ENCODE results near the gene ITIH1. TPM values are rescaled to one million over a fixed set of nuclear protein-coding genes. Genes with fewer than 3 reads are reported as not detected.

The ITIH1 gene
- polyA plus RNA-seq, 1 experiment: not detected

DNA sequence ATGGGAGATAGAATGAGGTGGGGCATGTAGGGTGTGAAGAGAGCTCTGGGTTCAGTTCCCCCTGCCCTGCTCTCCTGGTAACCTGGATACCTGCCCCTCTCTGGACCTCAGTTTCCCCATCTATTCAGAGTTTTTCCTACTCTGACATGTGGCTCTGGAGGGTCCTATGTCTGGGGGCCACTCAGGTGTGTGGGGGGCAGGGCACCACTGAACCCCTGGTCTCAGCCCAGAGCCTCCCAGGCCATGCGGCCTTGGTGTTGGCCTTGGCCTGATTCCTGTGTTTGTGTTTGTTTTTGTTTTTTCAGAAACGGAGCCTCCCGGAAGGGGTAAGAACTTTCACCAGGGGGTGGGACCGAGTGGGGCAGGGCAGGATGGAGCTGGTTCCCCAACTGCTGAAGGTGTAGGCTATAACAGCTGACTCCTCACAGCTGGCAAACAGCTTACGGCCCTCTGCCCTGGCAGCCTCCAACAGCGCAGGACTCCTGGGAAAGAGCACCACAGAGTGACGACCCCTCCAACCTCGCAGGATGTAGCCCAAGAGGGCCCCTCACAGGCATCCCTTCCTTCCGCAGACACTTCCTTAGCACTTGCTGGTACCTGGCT, 18.0 kb downstream of the ITIH1 start:
- TF ChIP-seq, protein P1, sequence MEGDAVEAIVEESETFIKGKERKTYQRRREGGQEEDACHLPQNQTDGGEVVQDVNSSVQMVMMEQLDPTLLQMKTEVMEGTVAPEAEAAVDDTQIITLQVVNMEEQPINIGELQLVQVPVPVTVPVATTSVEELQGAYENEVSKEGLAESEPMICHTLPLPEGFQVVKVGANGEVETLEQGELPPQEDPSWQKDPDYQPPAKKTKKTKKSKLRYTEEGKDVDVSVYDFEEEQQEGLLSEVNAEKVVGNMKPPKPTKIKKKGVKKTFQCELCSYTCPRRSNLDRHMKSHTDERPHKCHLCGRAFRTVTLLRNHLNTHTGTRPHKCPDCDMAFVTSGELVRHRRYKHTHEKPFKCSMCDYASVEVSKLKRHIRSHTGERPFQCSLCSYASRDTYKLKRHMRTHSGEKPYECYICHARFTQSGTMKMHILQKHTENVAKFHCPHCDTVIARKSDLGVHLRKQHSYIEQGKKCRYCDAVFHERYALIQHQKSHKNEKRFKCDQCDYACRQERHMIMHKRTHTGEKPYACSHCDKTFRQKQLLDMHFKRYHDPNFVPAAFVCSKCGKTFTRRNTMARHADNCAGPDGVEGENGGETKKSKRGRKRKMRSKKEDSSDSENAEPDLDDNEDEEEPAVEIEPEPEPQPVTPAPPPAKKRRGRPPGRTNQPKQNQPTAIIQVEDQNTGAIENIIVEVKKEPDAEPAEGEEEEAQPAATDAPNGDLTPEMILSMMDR (IDR thresholded peaks at IDR 0.05; ENCODE audit: insufficient read depth, low read depth, low read length): no peak
- Histone ChIP-seq H3K4me3 (ENCODE audit: low read depth, low read length) (no peak overlapping the region), H3K36me3 (ENCODE audit: control insufficient read depth, insufficient read depth, low read length) (no peaks in the 10 kb centered on the region), H3K27me3 (ENCODE audit: control insufficient read depth, insufficient read depth, low read length) (peaks cover 5% of the 10 kb centered on the region)
- DNase-seq (ENCODE audit: low read depth): no peak
- ChIA-PET POLR2A (no interaction called here), CTCF (no interaction called here)

DNA sequence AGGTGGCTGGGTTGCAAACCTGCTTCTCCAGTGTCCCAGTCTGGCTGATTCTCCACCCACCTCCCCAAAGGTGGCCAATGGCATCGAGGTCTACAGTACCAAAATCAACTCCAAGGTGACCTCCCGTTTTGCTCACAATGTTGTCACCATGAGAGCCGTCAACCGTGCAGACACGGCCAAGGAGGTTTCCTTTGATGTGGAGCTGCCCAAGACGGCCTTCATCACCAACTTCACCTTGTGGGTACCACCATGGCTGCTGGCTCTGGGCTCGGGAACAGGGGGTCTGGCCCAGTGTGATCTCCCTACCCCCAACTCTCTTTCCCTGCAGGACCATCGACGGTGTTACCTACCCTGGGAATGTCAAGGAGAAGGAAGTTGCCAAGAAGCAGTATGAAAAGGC, 19.0 kb downstream of the ITIH1 start:
- Histone ChIP-seq H3K4me3 (ENCODE audit: low read depth, low read length) (no peak overlapping the region), H3K27me3 (ENCODE audit: control insufficient read depth, insufficient read depth, low read length) (peaks cover 5% of the 10 kb centered on the region; the same call in 1 of the 2 replicates), H3K36me3 (ENCODE audit: control insufficient read depth, insufficient read depth, low read length) (no peaks in the 10 kb centered on the region)
- ChIA-PET POLR2A (no interaction called here), CTCF (no interaction called here)
- DNase-seq (ENCODE audit: low read depth): no peak
- TF ChIP-seq, protein P1 (IDR thresholded peaks at IDR 0.05; ENCODE audit: insufficient read depth, low read depth, low read length): no peak

DNA sequence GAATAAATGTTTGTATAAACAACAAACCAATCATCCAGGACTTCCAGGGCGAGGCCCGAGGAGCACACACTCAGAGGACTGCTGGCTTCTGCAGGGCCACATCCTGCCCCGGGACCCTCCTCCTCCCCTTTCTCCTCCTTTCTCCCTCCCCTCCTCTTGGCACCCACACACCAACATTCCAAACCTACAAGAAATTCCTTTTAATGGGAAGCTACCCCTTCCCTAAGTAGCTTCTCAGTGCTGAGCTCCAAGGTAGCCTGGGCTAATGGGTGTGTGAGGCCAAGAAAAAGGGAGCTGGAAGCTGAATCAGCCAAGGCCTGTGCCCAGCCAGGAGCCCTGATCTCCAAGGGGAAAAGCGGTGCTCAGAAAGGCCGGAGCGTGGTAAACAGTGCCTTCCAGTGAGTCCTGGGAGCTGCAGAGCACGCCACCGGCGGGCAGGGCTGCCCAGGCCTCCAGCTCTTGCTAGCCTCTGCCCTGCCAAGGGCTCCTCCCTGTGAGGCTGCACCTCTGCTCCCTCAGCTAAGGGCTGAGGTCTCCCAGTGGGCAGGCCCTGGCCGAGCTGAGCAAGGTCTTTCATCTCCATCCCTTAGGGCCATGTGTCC, 21.1 kb downstream of the ITIH1 start:
- DNase-seq (ENCODE audit: low read depth): no peak
- H3K36me3 ChIP-seq (ENCODE audit: control insufficient read depth, insufficient read depth, low read length): no peaks in the 10 kb centered on the region
- H3K27me3 ChIP-seq (ENCODE audit: control insufficient read depth, insufficient read depth, low read length): no peaks in the 10 kb centered on the region
- TF ChIP-seq, protein P1 (IDR thresholded peaks at IDR 0.05; ENCODE audit: insufficient read depth, low read depth, low read length): no peak
- CTCF ChIA-PET: interaction anchor here (1.0 to 1.6 kb wide), 6 partner anchors 11 to 23 kb away, joined by 3 to 9 read pairs (median 6); no protein-coding TSS in a partner anchor
- POLR2A ChIA-PET: no interaction called here
- no peak overlapping the region for H3K4me3 ChIP-seq (ENCODE audit: low read depth, low read length)

DNA sequence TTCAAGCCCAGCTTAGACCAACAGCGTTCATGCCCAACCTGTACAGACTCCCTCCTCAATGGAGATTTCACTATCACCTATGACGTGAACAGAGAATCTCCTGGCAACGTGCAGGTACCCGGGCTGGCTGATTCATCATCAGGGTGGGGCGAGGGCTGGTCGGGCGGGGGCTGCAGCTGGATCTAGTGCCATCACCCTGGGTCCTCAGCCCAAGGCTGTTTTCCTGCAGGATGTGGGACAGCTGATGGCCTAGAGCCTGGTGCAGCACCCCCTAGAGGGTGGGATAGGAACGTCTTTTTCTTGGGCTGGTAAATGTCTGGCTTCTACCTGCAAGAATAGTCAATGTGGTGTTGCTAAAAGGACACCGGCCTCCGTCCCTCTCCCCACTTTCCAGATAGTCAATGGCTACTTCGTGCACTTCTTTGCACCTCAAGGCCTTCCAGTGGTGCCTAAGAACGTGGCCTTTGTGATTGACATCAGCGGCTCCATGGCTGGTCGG, 21.6 kb downstream of the ITIH1 start:
- H3K4me3 ChIP-seq (ENCODE audit: low read depth, low read length): no peak overlapping the region
- no peaks in the 10 kb centered on the region for H3K36me3 ChIP-seq (ENCODE audit: control insufficient read depth, insufficient read depth, low read length)
- POLR2A ChIA-PET: no interaction called here
- TF ChIP-seq, protein P1 (IDR thresholded peaks at IDR 0.05; ENCODE audit: insufficient read depth, low read depth, low read length): peak; percentile 41
- no peaks in the 10 kb centered on the region for H3K27me3 ChIP-seq (ENCODE audit: control insufficient read depth, insufficient read depth, low read length)
- DNase-seq (ENCODE audit: low read depth): no peak
- CTCF ChIA-PET: interaction anchor here (1.0 to 1.6 kb wide), 7 partner anchors 11 to 23 kb away, joined by 3 to 9 read pairs (median 5); no protein-coding TSS in a partner anchor

DNA sequence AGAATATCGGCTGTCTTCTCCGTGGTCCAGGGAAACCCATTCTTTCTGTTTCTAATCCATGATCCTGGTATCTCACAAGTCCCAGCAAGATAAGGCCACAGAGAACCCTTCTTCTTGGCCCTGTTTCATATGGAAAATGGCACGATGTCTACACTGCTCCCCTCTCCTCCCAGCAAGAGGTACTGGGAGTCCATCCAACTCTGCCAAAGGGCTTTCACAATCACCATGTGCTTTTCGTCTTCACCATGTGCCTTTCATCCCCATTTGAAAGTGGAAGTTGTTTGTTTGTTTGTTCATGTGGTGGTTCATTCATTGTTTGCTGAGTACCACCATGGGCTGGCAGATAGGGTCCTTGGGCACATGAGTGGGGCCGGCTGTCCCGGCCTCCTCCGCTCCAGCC, 22.7 kb downstream of the ITIH1 start:
- DNase-seq (ENCODE audit: low read depth): no peak
- H3K36me3 ChIP-seq (ENCODE audit: control insufficient read depth, insufficient read depth, low read length): no peaks in the 10 kb centered on the region
- POLR2A ChIA-PET: no interaction called here
- H3K27me3 ChIP-seq (ENCODE audit: control insufficient read depth, insufficient read depth, low read length): no peaks in the 10 kb centered on the region
- CTCF ChIA-PET: interaction anchor here (1.3 kb wide), 1 partner anchor 21 kb away, joined by 4 read pairs; no protein-coding TSS in a partner anchor
- TF ChIP-seq, protein P1 (IDR thresholded peaks at IDR 0.05; ENCODE audit: insufficient read depth, low read depth, low read length): no peak
- H3K4me3 ChIP-seq (ENCODE audit: low read depth, low read length): no peak overlapping the region
